HG03457 (cell line): Measurements from ENCODE around the gene C18orf54.
"Not testable (repeated sequence)": the region's sequence is repeated elsewhere in the genome, so short reads cannot be mapped to it uniquely, and the experiment has no call there.

Source experiments
- ATAC-seq: cut with Tn5 transposase; IDR thresholded peaks from one replicate; pipeline ENCODE4 v1.9.1; 2021; ENCODE audit warnings: moderate number of reproducible peaks; ENCODE audit not compliant: unreplicated experiment

C18orf54 gene

GRCh38 chr18:54357660-54358494 lies at the start of gene C18orf54, which contains the start of gene STARD6:
Gene C18orf54 (plus strand): TSS chr18:54357906. CDS start chr18:54360573, 2,667 bp downstream.
Gene STARD6 (minus strand): TSS chr18:54357858. CDS start chr18:54354573, 3,285 bp downstream.
- peak; percentile 91 for ATAC-seq

- ATAC-seq: not testable (repeated sequence)
Observed at GRCh38 chr18:54309564-54309963, 48.1 kb upstream of the C18orf54 start.

- no peak for ATAC-seq
Observed at GRCh38 chr18:54316071-54316820, 41.5 kb upstream of the C18orf54 start.

GRCh38 chr18:54323561-54323960 lies 34.1 kb upstream of the C18orf54 start:
- no peak for ATAC-seq

GRCh38 chr18:54323970-54324369 lies 33.7 kb upstream of the C18orf54 start:
- no peak for ATAC-seq

GRCh38 chr18:54327818-54328217 lies 29.9 kb upstream of the C18orf54 start:
- ATAC-seq: no peak

GRCh38 chr18:54329787-54330186 lies 27.9 kb upstream of the C18orf54 start:
- no peak for ATAC-seq

- no peak for ATAC-seq
Observed at GRCh38 chr18:54330768-54331548, 26.7 kb upstream of the C18orf54 start.

- ATAC-seq: no peak
Observed at GRCh38 chr18:54335638-54336173, 22.0 kb upstream of the C18orf54 start.

- ATAC-seq: no peak
Observed at GRCh38 chr18:54338230-54338629, 19.5 kb upstream of the C18orf54 start.

- no peak for ATAC-seq
Observed at GRCh38 chr18:54351186-54351585, 6.5 kb upstream of the C18orf54 start.

GRCh38 chr18:54357082-54357659 lies 535 bp upstream of the C18orf54 start:
- no peak for ATAC-seq

GRCh38 chr18:54358495-54359040 lies 862 bp downstream of the C18orf54 start:
- ATAC-seq: no peak

- ATAC-seq: no peak
Observed at GRCh38 chr18:54359233-54359632, 1.5 kb downstream of the C18orf54 start.

- ATAC-seq: no peak
Observed at GRCh38 chr18:54360406-54360805, 2.7 kb downstream of the C18orf54 start.

GRCh38 chr18:54378057-54378456 lies 20.4 kb downstream of the C18orf54 start:
- no peak for ATAC-seq

- ATAC-seq: no peak
Observed at GRCh38 chr18:54381640-54382039, 23.9 kb downstream of the C18orf54 start.

- ATAC-seq: no peak
Observed at GRCh38 chr18:54382076-54382475, 24.4 kb downstream of the C18orf54 start.

GRCh38 chr18:54382733-54383252 lies 25.1 kb downstream of the C18orf54 start:
- ATAC-seq: no peak

GRCh38 chr18:54386043-54386442 lies 28.3 kb downstream of the C18orf54 start:
- no peak for ATAC-seq
